Measurements from ENCODE around the gene PACRG.

GRCh38 chr6:163087981-163088380 is 360.2 kb downstream of the PACRG start:
- no peak for TF ChIP-seq POLR2A (IDR thresholded peaks at IDR 0.05)
- TF ChIP-seq EP300 (IDR thresholded peaks at IDR 0.05) = no peak
- TF ChIP-seq CTCF (IDR thresholded peaks at IDR 0.05) = no peak

Data from ovary (tissue), 3 donors.